GM19452 (cell line): Measurements from ENCODE around the gene SCART1.
"Not testable (repeated sequence)": the region's sequence is repeated elsewhere in the genome, so short reads cannot be mapped to it uniquely, and the experiment has no call there.

Experiments
- ATAC-seq: cut with Tn5 transposase; IDR thresholded peaks from one replicate; pipeline ENCODE4 v1.9.1; 2021; ENCODE audit not compliant: unreplicated experiment

The SCART1 gene

DNA sequence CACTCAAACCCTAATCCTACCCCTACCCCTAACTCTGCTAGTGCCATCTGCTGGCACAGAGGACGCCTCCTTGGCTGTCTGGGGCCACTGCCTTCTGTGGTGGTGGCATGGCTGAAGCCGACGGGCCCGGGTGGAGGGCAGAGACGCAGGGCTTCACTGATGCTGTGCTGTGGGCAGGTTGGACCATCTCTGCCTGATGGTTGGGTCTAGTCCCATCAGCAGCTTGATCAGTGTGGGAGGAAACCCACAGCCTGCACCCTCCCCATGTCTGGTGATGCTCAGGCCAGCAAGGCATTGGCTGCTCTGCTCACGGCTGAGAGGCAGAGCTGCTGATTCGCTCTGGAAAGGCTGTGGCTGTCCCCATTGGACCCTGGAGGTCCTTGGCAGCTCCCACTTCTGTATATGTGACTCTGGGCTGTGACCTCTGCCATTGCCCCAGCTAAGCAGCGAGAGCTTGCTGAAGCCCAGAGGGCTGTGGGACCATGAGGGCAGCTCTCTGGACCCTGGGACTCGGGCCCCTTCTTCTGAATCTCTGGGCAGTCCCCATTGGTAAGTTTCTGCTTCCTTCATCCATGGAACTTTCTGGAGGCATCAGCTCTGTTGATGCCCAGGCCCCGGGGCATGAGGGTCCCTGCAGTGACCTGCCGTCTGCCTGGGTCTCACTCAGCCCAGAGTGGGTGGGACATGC lies at the start of gene SCART1:
SCART1 (plus strand) TSS at position 430 of the 688 bp plus-strand sequence; CDS start at position 483, 53 bp downstream.
- no peak for ATAC-seq

DNA sequence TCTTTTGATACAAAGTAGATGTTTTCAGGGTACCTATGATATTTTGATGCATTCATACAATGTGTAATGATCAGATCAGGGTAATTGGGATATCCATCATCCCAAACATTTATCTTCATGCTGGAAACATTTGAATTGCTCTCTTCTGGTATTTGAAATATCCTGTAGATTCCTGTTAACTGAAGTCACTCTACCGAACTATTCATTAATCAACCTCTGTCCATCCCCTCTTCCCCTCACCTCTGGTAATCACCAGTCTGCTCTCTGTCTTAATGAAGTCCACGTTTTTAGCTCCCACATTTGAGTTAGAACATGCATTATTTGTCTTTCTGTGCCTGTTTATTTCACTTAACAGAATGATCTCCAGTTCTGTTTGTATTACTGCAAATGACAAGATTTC lies 48.5 kb upstream of the SCART1 start:
- ATAC-seq, result no peak

DNA sequence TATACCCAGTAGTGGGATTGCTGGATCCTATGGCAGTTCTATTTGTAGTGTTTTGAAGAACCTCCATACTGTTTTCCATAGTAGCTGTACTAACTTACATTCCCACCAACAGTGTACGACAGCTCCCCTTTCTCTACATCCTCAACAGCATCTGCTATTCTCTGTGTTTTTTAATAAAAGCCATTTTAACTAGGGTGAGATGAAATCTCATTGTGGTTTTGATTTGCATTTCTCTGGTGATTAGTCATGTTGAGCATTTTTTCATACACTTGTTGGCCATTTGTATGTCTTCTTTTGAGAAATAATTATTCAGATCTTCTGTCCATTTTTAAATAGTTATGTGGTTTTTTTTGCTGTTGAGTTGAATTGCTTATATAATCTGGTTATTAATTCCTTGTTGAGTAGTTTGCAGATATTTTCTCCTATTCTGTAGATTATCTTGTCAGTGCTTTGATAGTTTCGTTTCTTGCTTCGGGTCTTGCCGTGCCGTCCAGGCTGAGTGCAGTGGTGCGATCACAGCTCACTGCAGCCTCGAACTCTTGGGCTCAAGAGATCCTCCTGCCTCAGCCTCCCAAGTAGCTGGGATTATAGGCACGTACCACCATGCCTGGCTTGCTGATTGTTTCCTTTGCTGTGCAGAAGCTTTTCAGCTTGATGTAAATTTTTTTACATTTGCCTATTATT lies 47.8 kb upstream of the SCART1 start:
- ATAC-seq, result peak; percentile 66

DNA sequence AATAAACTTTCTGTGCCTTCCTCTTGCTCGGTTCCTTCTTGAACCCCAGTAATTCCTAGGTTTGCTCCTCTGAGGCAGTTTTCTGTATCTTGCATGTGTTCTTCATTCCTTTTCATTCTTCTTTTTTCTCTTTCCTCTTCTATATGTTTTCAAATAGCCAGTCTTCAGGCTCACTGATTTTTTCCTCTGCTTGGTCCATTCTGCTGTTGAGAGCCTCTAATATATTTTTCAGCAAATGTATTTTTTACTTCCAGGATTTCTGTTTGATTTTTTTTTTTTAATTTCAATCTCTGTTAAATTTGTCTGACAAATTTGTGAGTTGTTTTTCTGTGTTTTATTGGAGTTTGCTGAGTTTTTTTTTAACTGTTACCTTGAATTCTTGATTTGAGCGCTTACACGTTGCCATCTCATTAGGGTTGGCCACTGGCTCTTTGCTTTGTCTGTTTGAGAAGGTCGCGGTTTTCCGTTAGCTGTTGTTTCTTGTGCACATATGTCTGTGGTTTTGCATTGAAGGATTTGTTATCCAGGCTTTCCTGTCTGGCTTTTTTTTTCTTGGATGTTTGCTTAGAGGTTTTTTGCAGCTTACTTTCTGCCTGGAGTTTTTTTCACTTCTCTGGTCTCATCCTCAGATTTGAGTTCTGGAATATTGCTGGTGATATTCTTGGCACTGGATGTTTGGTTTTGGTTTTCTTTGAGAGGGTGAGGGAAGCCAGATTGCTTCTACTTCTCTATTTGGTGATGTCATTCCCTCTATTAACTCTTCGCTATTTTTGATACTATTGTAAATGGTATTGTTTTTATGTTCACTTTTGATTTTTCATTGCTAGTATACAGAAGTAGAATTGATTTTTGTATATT lies 42.0 kb upstream of the SCART1 start:
- no peak for ATAC-seq

DNA sequence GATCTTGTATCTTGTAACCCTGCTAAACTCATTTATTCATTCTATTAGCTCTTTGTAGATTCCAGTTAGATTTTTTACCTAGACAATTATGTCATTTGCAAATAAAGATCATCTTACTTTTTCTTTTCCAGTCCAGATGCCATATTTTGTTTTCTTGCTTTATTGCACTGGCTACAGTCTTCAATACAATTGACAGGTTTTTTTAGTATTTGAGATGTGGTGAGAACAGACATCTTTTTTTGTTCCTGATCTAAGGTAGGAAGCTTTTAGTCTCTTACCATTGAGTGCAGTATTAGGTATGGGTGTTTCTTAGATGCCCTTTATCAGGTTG lies 41.4 kb upstream of the SCART1 start:
- ATAC-seq, result no peak

DNA sequence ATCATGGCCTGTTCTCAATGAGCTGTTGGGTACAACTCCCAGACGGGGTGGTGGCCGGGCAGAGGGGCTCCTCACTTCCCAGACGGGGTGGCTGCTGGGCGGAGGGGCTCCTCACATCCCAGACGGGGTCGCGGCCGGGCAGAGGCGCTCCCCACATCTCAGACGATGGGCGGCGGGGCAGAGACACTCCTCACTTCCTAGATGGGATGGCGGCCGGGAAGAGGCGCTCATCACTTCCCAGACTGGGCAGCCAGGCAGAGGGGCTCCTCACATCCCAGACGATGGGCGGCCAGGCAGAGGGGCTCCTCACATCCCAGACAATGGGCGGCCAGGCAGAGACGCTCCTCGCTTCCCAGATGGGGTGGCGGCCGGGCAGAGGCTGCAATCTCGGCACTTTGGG lies 39.3 kb upstream of the SCART1 start:
- not testable (repeated sequence) for ATAC-seq

DNA sequence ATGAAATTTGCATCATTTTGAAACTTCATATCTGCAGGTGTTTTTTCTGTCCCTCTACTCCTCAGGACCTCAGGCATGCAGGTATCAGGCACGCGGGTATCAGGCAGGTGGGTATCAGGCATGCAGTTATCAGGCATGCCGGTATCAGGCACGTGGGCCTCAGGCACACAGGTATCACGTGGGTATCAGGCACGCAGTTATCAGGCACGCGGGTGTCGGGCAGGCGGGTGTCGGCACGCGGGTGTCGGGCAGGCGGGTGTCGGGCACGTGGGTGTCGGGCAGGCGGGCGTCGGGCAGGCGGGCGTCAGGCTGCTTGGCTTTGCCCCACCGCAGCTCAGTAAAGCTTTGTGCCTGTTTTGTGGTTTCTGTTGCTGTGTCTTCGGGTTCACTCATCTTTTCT lies 38.0 kb upstream of the SCART1 start:
- no peak for ATAC-seq

DNA sequence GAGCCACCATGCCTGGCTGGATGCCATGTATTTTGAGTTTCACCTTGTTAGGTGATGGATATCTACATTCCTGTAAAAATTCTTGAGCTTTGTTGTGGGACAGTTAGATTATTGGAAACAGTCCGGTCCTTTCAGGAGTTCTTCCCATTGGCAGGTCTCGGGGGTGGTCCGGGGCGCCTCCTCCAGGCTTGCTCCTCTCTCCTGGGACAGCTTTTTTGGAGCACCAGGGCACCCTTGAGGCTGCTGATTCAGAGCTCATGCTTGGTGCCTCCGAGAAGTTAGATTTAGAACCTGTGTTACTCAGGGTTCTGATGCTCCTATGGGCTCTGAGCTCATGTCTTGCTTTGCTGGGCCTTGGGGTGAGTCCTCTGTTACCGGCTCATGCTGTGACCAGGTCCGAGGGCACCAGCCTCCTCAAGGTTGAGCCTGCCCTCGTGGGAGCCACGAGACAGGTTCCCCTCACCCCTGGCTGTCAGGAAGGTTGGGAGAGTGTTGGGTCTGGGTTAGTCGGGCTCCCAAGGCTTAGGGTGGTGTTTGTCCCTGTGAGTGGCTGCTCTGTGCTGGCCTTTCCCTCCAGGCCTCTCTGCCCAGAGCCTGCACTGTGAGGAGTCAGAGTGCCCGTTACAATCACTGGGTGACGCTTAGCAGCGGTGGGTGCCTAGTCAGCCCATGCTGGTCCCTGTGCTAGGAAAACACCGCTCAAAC lies 35.3 kb upstream of the SCART1 start:
- ATAC-seq, result no peak

DNA sequence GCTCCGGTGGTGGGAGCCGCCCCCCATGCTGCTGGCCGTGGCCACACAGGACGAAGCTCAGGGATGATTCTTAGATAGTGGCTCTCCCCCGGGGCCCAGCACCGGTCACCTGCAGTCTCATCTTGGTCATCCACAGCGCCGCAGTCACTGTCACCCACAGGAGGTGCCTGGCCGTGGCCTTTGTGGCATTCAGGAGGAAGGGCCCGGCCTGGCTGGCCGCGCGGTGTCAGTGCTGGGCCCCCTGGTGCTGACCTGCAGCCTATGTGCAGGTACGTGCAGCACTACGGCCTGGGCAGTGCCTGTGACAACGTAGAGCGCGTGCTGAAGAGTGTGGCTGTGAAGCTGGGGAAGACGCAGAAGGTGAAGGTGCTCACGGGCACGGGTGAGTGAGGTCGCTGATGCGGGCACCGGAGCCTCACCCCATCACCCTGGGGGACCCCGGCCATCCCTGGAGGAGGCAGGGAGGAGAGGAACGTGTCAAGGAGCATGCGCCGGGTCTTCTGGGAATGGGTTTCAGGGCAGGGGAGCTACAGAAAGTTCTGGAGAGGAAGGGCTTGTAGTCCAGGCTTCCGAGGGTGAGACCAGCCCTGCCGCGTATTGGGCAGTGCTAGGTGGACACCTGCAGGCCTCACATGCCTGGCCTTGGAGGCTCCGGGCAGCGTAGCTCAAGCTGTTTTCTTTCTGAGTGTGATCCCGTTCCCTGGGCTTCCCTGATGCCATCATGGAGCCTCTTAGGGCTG lies 34.4 kb upstream of the SCART1 start:
- ATAC-seq, result no peak

DNA sequence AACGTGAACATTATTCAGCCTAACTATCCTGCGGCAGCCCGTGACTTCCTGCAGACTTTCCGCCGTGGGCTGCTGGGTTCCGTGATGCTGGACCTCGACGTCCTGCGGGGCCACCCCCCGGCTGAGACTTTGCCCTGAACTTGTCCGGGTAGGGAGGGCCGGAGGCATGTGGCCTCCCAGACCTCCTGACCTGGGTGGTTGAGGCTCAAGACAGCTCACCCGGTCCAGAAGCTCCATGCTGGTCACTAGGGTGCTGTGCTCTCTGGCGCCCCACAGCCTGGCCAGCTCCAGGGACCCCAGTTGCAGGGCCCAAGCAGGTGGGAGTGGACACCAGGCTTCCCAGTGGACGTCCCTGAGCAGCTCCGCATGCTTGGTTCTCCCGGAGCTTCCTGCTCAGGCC lies 33.7 kb upstream of the SCART1 start:
- no peak for ATAC-seq

DNA sequence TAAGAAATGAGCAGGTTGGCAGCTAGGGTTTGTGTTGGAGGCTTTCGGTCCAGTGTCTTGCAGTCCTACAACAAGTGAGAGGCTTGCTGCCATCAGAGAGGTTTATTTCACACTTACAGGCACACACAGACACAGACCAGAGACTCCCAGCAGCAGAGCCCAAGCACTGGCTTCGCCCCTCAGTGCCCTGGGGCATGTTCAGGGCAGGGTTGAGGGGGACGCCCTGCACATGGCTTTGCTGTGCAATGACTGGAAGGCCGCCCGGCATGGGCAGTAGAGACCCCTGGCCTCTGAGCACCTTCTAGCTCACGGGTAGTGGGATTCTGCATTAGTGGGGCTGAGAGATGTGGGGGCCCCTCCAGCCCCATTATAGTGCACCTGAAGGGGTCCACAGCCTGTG lies 33.2 kb upstream of the SCART1 start:
- no peak for ATAC-seq

DNA sequence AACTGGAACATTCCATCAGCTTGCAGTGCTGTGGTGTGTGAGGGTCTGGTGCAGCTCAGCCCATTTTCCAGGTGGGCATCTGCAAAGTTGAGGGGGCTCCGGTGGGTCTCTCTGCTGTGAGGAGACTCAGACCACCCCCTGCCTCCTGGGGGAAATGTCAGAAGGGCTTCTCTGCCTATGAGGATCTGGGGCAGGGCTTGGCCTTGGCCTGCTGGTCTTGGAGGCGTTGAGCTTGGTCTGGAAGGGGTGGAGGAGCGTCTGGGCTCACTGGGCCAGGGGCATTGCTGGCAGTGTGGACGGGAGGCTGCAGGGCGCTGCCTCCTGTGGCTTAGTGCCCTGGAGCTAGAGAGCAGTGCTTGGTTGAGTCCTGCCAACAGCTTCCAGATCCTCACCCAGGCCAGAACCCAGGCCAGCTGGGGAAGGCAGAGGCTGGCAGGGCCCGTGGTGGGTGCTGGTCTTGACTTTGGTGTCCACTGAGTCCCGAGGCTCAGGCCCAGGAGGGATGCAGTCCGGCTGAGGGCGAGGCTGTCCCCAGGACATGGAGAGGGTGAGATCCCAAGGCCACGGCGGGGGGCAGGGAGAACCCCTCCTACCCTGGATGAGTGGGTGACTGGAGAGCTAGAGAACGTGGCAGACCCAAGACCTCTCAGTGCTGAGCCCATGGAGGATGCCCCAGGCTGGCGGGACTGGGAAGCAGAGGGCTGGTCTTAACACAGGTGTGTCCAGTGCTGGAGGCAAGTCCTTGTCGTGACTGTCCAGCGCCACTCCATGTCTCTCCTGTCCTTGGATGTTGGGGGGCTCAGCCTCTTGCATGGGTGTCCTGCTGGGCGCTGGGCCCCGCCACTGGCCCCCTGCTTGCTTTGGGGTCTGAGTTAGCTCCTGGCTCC lies 32.2 kb upstream of the SCART1 start:
- ATAC-seq, result no peak

DNA sequence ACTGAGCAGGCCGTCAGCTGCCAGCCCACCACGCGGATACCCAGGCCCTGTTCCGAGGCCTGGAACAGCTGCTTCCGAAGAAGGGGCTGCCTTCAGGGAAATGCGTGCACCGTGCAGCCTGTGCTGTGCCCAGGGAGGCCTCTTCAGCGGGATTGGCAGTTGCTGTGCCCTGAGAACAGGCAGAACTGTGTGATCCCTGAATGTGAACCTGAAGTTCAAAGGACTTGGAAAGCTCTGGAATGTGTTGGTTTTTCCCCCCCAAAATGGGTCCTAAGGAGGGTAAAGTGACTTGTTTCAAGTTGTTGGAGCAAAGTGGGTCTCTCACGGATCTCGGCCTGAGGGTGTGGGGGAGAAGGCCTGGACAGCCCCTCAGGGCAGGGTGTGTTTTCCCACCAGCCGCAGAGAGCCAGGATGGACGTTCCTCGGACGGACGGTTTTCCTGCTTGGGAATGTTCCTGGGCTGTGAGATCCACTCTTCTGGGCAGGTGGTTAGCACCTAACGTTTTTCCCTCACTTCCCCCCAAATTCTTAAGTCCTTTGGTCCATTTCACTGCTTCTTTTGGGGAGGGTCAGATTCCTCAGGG lies 31.4 kb upstream of the SCART1 start:
- no peak for ATAC-seq

DNA sequence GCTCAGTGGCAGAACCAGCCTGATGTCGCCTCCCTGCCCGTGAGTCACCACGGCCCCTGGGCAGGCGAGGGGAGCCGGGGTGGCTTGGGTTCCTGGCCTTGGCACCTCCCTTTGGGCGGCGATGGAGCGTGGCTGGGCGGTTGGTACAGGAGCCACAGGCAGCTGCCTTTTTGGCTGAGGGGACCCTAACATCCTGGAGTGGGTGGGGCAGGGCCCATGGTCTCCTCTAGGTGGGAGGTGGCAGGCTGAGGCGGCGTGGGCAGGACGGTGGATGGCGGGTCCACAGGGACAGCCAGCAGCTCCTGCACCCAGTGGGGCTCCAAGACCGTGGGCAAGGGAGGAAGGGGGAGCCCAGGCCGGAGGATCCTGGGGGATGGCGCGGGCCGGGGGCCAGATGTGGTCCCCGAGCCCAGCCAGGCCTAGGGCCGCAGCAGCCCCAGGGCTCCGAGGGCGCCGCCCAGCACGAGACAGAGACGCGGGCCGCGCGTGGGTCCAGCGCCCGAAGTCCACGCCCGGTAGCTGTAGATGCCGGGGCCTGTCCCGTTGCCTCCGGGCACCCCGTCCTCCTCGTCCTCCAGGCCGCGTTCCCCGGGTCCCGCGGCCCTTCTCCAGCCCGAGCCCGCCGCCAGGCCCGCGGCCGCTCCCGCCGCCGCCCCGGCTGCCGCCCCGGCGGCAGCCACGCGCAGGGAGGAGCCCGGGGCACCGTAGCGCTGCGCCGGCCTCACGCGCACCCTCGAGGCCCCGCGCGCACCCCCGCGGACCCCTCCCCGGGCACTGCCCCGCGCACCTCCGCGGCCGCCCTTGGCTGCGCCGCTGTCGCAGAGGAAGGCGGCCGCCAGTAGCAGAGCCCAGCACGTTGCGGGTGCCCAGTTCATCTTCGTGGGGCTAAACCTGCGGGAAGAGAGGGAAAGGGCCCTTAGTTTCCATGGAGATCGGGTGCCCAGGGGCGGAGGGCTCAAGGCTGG lies 30.7 kb upstream of the SCART1 start:
- ATAC-seq, result no peak

DNA sequence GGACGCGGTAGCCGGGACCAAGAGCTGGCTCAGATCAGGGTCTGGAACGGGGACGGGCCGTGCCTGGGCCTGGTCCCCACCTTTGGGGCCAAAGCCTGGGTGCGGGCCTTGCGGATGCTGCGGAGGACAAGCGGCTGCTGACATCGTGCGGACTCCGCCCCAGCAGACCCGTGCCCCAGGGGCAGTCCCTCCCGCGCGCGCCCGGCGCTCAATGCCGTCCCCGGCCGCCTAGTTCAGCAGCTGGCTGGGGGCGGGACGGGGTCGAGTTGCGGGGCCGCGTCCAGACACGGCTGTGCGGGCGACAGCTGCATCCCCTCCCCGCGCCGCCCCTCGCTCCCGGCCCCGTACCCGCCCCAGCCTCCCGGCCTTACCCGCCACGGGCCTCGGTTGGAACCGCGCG lies 29.6 kb upstream of the SCART1 start:
- ATAC-seq, result not testable (repeated sequence)

DNA sequence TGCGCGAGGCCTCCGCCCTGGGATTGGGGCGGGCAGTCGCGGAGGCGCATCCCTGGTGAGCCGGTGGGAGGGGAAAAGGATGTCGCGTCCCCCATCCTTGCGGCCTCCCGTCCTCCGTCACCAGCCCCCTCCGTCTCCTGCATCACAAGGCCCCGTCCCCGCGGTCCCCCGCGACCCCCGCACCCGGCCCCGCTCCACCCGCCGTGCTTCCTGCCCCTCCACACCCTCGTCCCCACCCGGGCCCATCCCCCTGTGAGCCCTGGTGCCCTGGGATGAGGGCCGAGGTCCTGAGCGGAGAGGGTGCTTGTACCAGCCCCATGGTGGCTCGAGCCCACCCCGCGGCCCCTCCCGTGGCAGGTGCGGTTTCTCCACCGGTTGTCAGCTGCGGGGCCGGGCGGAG lies 29.1 kb upstream of the SCART1 start, which contains the start of gene SPRN:
SPRN (minus strand) TSS at position 25 of the 400 bp plus-strand sequence. CDS start 944 bp downstream, outside the sequence.
- not testable (repeated sequence) for ATAC-seq

DNA sequence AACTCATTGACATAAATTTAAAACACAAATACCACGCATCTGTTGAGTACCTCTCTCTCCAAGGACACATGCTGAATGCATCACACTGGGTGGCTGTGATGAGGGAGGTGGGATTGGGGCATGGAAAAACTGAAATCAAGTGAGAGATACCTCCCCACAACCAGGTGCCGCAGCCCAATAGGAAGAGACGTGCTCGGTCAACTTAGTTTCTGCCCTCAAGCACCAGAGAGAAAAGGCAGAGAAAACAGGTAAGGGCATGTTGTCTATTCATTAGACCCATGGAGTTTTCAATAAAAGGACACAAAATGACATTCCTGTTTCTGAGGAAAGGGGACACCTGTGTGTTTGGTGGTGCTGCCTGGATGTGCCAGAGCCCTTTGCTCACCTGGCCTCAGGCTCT lies 24.2 kb upstream of the SCART1 start:
- ATAC-seq, result not testable (repeated sequence)
